Suppressor macrophage treated with lipopolysaccharide for 1 hour (primary cell): ENCODE measurements around the gene SOBP.

Source experiments
- DNase-seq, 3 donors: peaks; one replicate each; pipeline ENCODE4 v3.0.0-alpha.2; 2020 to 2022

The SOBP gene

GRCh38 chr6:107663308-107663707 is 173.4 kb downstream of the SOBP start:
- DNase-seq: no peak

DNA sequence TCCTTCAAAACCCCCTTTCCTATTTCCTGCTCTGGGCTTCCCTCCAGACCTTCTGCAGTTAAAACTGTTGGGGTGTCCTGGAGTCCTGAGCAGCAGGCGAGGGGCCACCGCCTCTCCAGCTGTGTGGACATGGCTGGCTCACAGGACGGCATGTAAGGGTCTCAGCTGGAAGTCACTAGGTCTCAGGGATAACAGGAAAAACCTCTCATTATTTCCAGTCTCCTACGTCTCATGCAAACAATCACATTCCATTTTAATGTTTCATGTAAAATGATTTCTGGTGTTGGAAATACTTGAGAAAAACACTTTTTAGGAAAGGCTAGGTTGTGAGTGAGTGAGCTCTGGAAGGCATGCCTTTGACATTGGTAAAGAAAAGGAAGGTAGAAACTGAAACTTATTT is 175.5 kb downstream of the SOBP start:
- DNase-seq: no peak

DNA sequence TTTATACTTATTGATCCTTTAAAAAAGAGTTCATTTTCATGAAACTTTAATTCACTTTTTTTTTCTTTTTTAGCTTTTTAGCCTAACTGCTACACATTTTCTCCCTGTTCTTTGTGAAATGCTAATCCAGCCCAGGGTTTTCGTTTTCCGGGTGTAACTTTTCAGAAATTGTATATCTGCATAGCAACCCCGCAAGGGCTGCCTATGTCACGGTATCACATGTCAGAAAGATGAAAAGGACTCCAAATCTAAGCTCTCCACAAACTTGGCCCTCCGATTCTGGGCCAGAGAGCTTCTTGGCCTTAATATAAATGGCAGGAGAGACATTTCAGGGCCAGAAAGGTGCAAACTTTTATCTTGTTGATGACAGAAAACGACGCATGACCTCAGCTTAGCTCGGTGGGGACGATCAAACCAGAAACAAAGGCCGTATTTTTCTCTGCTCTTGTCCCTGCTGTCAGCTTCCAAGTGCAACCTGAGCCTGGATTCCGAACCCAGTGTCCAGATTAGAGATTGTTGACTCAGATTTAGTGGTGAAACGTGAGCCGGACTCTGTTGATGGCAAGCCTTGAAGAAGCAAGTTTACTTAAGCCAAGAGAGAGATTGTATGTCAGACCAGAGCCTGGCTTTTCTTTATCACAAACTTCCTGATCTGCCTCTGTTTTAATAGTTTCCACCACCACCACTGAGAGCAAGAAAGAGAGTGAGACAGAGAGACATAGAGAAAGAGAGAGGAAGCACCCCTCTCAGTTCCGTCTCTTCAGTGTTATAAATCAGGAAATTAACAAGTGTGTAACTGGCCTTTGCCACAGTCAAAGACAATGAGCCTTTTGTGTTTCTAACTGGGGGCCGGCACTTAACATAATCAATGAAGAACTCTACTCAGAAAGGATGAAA is 176.4 kb downstream of the SOBP start:
- DNase-seq: no peak

DNA sequence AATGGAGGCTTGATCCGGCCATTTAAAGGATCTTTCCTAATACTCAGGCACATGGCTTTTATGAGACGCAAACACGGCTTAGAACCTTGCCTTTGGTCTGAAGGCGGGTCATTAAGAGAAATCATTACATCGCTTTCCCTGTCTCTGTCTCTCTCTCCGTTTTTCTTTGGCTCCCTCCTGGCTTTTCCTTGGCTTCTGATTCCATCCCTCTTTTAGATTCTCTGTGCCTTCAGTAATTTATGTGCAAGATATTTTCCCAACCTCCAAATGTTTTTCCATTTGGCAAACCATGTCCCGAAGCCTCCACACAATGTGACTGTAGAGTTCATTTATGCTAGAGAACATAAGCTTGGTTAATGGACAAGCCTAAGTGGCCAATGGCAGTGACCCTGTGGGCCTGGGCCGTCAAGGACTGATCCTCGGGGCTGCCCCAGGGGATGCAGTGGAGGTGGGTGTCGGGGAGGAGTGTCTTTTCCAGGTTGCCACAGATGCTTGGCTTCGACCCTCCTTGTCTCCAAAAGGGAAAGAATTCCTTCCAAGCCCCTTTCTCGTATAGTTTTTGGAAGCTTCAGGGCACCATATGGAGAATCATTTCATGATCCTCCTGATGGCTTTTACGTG is 177.2 kb downstream of the SOBP start:
- DNase-seq: no peak

- no peak for DNase-seq
Observed at GRCh38 chr6:107667790-107668189, 177.9 kb downstream of the SOBP start.

GRCh38 chr6:107668743-107669474 is 179.0 kb downstream of the SOBP start:
- no peak for DNase-seq

GRCh38 chr6:107670792-107671199 is 180.9 kb downstream of the SOBP start:
- DNase-seq: peak; percentile 92 to 93 (median 92)

- peak in 1 of 3 donors; percentile 20 for DNase-seq
Observed at GRCh38 chr6:107673076-107673494, 183.2 kb downstream of the SOBP start.

- DNase-seq: peak; percentile 79 to 91 (median 91)
Observed at GRCh38 chr6:107674995-107675738, 185.2 kb downstream of the SOBP start.

GRCh38 chr6:107676042-107676441 is 186.1 kb downstream of the SOBP start:
- no peak for DNase-seq

DNA sequence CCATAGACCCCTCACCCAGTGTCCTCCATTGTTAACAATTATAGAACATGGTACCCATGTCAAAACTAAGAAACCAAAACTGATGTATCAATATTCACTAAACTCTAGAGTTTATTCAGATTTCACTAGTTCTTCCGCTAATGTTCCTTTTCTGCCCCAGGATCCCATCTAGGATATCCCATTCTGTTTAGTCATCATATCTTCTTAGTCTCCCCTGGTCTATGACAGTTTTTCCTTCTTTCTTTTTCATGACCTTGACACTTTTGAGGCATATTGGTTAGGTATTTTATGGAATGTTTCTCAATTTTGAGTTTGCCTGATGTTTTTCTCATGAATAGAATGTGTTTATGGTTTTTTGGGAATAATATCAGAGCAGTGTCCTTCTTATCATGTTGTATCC is 187.5 kb downstream of the SOBP start:
- no peak for DNase-seq

DNA sequence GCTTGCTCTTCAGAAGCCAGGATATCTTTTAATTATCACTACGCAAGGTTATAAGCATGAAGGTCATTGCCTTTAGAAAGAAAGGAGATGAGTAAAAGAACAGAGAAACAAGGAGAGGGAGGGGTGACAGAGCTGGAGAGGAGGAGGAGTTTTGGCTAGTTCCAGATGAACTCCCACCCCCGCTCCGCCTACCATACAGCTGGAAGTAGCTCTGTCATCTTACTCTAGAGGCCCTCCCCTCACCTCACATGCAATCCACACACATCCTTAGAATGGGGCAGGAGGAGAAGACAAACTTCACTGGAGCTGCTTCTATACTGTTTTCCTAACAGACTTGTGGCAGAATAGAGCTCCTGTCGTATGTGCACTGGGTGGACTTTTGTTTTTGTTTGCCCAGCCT is 189.5 kb downstream of the SOBP start:
- DNase-seq: peak in 2 of 3 donors; percentile 18 to 40

DNA sequence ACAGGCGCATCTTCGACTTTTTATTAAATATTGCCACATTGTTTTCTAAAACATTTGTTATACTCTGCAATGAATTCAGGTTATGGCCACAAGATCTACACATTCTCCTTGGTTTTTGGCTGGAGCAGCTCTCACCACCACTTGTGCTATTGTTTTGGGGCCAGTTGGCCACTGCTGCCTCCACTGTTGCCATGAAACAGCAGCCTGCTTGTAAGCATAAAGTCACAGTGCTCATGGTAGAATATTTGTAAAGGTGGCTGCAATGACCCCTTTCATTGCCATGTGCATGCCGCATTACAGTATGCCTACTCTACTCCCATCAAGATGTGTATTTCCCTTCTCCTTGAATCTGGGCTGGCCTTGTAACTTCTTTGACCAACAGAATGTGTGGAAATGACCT is 192.8 kb downstream of the SOBP start:
- DNase-seq: no peak

- DNase-seq: no peak
Observed at GRCh38 chr6:107683183-107683582, 193.3 kb downstream of the SOBP start.

DNA sequence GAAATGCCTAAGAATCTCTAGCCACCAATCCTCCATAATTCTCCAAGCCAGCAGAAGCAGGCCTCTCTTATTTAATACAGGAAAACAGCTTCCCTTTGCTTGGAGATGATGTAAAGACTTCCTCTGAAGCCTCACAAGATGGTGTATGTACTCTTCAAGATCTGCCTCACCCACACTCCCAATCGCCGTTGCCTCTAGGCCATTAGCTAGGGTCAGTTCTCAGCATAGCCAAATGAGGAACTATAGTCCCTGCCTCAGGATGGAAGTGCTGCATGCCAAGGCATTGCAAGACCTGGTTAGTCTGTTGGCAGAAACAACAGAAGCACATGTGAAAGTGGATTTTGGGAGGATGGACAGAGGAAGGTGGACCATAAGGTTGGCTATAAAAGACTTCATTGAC is 195.1 kb downstream of the SOBP start:
- peak in 1 of 3 donors; percentile 23 for DNase-seq

DNA sequence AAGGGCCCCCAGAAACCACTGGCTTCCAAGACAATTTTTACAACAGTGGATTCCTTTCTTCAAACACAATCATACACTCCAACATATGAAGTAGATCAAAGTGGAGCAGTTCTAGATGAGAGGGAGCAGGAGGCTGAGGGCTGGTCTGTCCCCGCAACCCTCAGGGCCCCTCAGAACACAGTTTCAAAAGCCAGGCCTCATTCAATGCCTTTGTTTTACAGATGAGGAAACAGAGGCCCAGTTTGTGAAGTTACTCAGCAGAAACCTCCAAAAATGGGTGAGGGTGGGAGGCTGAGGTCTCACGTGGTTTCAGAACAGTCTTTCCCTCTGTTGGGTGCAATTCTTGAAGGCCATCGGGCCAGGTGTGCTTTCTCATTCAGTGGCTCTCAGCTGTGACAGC is 199.3 kb downstream of the SOBP start:
- no peak for DNase-seq

GRCh38 chr6:107689951-107690642 is 200.2 kb downstream of the SOBP start:
- no peak for DNase-seq

GRCh38 chr6:107690643-107691061 is 200.7 kb downstream of the SOBP start:
- DNase-seq: no peak

DNA sequence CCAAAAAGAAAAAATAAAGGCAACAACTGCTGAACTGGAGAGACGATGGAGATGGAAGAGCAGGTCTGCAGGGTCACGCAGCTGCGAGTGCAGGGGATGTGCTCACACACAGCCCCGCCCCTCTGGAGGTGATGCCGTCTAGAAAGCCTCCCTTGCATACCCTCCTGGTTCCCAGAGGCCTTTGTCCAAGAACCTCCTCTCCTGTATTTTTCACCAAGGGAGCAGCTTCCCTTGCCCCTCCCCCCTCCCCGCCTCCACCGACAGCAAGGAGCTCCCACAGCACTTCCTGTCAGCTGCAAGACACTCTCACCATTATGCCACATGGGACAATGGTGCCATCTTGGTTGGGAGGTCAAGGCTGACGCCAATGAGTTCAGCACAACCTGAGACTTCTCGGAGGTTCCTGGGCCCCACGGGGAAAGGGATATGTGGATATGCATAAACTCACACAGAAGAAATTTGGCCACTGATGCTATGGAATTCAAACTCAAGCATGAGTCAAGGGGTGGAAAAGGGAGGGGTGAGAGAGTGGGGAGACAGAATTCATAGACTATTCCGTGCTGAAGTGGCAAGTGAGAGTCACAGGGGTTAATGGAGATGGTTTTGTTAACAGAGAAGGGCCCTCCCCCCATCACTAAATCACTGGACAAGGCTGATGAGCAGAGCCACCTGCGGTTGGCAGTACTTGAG is 201.3 kb downstream of the SOBP start:
- no peak for DNase-seq

DNA sequence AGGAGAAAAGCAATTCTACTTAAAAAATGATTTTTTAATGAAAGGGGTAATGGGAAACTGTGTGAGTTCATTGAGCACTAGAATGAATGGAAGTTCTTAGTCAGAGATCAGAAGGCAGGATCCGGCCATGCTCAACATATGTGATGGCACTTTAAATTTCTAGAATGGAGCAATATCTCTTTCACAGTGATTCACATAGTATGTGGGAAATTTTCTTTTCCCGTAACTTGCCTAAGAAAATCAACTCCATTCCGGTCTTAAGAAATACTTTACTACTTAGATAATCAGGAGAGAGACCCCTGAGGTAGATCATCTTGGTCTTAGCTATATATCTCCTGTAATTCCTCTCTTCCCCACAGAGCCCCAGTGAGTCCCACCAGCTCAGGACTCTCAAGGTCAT is 202.4 kb downstream of the SOBP start:
- DNase-seq: peak; percentile 16 to 28 (median 20)

GRCh38 chr6:107695061-107695720 is 205.3 kb downstream of the SOBP start:
- peak in 2 of 3 donors; percentile 29 to 34 for DNase-seq
